ENCODE results near the gene TXNDC5. TPM values are rescaled to one million over a fixed set of nuclear protein-coding genes. Genes with fewer than 3 reads are reported as not detected.

TXNDC5 gene
- total RNA-seq, 1 experiment from 2014 or later, result 177 TPM

DNA sequence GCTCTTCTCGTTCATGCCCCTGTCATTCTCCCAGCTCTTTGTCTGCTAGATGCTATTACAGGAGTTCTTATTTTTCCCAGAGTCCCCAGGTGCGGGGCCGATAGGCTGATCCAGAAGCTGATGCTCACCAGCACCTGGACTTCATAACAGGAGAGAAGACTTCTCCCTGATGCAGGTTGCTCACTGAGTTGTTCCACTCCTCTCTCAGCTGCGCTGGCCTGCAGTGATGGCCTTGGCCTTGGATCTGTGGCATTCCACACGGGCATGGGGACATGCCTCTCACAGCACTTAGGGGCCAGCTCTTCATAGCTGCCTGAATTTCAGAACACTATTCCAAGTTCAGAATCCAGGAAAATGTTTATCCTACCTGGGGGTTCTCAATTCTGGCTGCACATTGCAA lies 7.1 kb upstream of the TXNDC5 start:
- Histone ChIP-seq H3K4me1 (ENCODE audit: control insufficient read depth, insufficient read depth, low read length) (no peaks in the 10 kb centered on the region), H3K27ac (ENCODE audit: low read length) (no peak overlapping the region), H3K4me3 (ENCODE audit: low read depth in 2 of 2, low read length in 2 of 2) (no peak overlapping the region), H3K27me3 (ENCODE audit: control insufficient read depth, insufficient read depth, low read length) (peaks cover 4% of the 10 kb centered on the region; the same call in 1 of the 2 replicates), H3K9me3 (ENCODE audit: control insufficient read depth, insufficient read depth, low read depth, low read length) (no peaks in the 10 kb centered on the region), H3K36me3 (ENCODE audit: control insufficient read depth, insufficient read depth, low read length) (no peaks in the 10 kb centered on the region)
- ChIA-PET CTCF (no interaction called here), POLR2A (no interaction called here)
- BruUV-seq (replicated peaks), result no TSS peak
- intact Hi-C loops (cut with micrococcal nuclease; ENCODE audit: unreplicated experiment) (loop anchor here (10.0 kb wide), 1 partner anchor 193 kb away; the partner anchor contains the start of gene BMP6), in situ Hi-C loops (cut with HindIII; ENCODE audit: low pct_unique_long_range_greater_than_20kb, low sequenced_read_pairs) (no loop called here)
- no peak for ATAC-seq
- TF ChIP-seq CTCF (IDR thresholded peaks at IDR 0.05) (no peak), TCF7L2 (IDR thresholded peaks at IDR 0.05; ENCODE audit: low read depth, low read length) (no peak), POLR2AphosphoS5 (IDR thresholded peaks at IDR 0.05; ENCODE audit: low read depth, low read length) (no peak), SIN3A (IDR thresholded peaks at IDR 0.05; ENCODE audit: borderline replicate concordance, insufficient read depth, low read depth, low read length) (no peak)
- TF ChIP-seq, protein P1, sequence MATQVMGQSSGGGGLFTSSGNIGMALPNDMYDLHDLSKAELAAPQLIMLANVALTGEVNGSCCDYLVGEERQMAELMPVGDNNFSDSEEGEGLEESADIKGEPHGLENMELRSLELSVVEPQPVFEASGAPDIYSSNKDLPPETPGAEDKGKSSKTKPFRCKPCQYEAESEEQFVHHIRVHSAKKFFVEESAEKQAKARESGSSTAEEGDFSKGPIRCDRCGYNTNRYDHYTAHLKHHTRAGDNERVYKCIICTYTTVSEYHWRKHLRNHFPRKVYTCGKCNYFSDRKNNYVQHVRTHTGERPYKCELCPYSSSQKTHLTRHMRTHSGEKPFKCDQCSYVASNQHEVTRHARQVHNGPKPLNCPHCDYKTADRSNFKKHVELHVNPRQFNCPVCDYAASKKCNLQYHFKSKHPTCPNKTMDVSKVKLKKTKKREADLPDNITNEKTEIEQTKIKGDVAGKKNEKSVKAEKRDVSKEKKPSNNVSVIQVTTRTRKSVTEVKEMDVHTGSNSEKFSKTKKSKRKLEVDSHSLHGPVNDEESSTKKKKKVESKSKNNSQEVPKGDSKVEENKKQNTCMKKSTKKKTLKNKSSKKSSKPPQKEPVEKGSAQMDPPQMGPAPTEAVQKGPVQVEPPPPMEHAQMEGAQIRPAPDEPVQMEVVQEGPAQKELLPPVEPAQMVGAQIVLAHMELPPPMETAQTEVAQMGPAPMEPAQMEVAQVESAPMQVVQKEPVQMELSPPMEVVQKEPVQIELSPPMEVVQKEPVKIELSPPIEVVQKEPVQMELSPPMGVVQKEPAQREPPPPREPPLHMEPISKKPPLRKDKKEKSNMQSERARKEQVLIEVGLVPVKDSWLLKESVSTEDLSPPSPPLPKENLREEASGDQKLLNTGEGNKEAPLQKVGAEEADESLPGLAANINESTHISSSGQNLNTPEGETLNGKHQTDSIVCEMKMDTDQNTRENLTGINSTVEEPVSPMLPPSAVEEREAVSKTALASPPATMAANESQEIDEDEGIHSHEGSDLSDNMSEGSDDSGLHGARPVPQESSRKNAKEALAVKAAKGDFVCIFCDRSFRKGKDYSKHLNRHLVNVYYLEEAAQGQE (IDR thresholded peaks at IDR 0.05; ENCODE audit: insufficient read depth in 1 of 2, low read depth in 2 of 2, low read length in 1 of 2), result no peak
- DNase-seq (ENCODE audit: low read depth, low spot score), result no peak

GRCh38 chr6:7916959-7917358 lies 6.4 kb upstream of the TXNDC5 start:
- in situ Hi-C loops (cut with HindIII; ENCODE audit: low pct_unique_long_range_greater_than_20kb, low sequenced_read_pairs), result no loop called here

More at GRCh38 chr6:7916959-7917358, 6.4 kb upstream of the TXNDC5 start:
- H3K9me3 ChIP-seq (ENCODE audit: control insufficient read depth, insufficient read depth, low read depth, low read length), result no peaks in the 10 kb centered on the region
- ChIA-PET CTCF (no interaction called here), POLR2A (no interaction called here)
- no peaks in the 10 kb centered on the region for H3K4me1 ChIP-seq (ENCODE audit: control insufficient read depth, insufficient read depth, low read length)
- DNase-seq (ENCODE audit: low read depth, low spot score) (no peak), ATAC-seq (no peak)
- H3K36me3 ChIP-seq (ENCODE audit: control insufficient read depth, insufficient read depth, low read length), result no peaks in the 10 kb centered on the region
- peaks cover 6% of the 10 kb centered on the region; the same call in 1 of the 2 replicates for H3K27me3 ChIP-seq (ENCODE audit: control insufficient read depth, insufficient read depth, low read length)
- H3K27ac ChIP-seq (ENCODE audit: low read length), result no peak overlapping the region
- no TSS peak for BruUV-seq (replicated peaks)
- TF ChIP-seq SIN3A (IDR thresholded peaks at IDR 0.05; ENCODE audit: borderline replicate concordance, insufficient read depth, low read depth, low read length) (no peak), POLR2AphosphoS5 (IDR thresholded peaks at IDR 0.05; ENCODE audit: low read depth, low read length) (no peak), CTCF (IDR thresholded peaks at IDR 0.05) (no peak), TCF7L2 (IDR thresholded peaks at IDR 0.05; ENCODE audit: low read depth, low read length) (no peak)
- TF ChIP-seq, protein P1 (IDR thresholded peaks at IDR 0.05; ENCODE audit: insufficient read depth in 1 of 2, low read depth in 2 of 2, low read length in 1 of 2), result no peak
- no peak overlapping the region for H3K4me3 ChIP-seq (ENCODE audit: low read depth in 2 of 2, low read length in 2 of 2)
- intact Hi-C loops (cut with micrococcal nuclease; ENCODE audit: unreplicated experiment), result loop anchor here (10.0 kb wide), 1 partner anchor 192 kb away; the partner anchor contains the start of gene BMP6
